GM12873 (cell line): ENCODE measurements around the gene LIPK.

Experiments
- CTCF ChIP-seq: IDR thresholded peaks from 2 replicates; pipeline ENCODE4 v1.5.1; 2012; ENCODE audit warnings: low read depth, mild to moderate bottlenecking, moderate library complexity, low read length, control low read depth; ENCODE audit not compliant: insufficient read depth; ENCODE audit errors: missing control alignments

The LIPK gene

GRCh38 chr10:88745633-88746032 lies 39.6 kb downstream of the LIPK start:
- no peak for TF ChIP-seq CTCF

GRCh38 chr10:88754287-88754686 lies 48.2 kb downstream of the LIPK start:
- no peak for TF ChIP-seq CTCF

GRCh38 chr10:88755753-88756152 lies 49.7 kb downstream of the LIPK start:
- TF ChIP-seq CTCF = no peak

- TF ChIP-seq CTCF = no peak
Measured at GRCh38 chr10:88756660-88757059, 50.6 kb downstream of the LIPK start.

- no peak for TF ChIP-seq CTCF
Measured at GRCh38 chr10:88759366-88760101, 53.5 kb downstream of the LIPK start, which contains the start of gene LIPN. Gene LIPN (plus strand): TSS chr10:88760020. CDS start chr10:88761406, 1,386 bp downstream.

- TF ChIP-seq CTCF = no peak
Measured at GRCh38 chr10:88762906-88763305, 56.9 kb downstream of the LIPK start.

- no peak for TF ChIP-seq CTCF
Measured at GRCh38 chr10:88763441-88763840, 57.4 kb downstream of the LIPK start.

GRCh38 chr10:88764110-88764509 lies 58.1 kb downstream of the LIPK start:
- TF ChIP-seq CTCF = no peak
